Central memory CD4-positive, alpha-beta T cell (primary cell): ENCODE results near the gene CACNA2D4.

Source experiments
- DNase-seq: peaks from one replicate; pipeline ENCODE4 v3.0.0; 2022

The CACNA2D4 gene

GRCh38 chr12:1842905-1843640, 75.4 kb downstream of the CACNA2D4 start:
- DNase-seq: no peak

GRCh38 chr12:1842183-1842904, 76.1 kb downstream of the CACNA2D4 start:
- DNase-seq: no peak

GRCh38 chr12:1841586-1842182, 76.8 kb downstream of the CACNA2D4 start:
- no peak for DNase-seq

GRCh38 chr12:1840981-1841425, 77.4 kb downstream of the CACNA2D4 start:
- no peak for DNase-seq

- DNase-seq: no peak
Observed at GRCh38 chr12:1839956-1840951, 78.2 kb downstream of the CACNA2D4 start.

- no peak for DNase-seq
Observed at GRCh38 chr12:1839464-1839863, 79.0 kb downstream of the CACNA2D4 start.

- DNase-seq: no peak
Observed at GRCh38 chr12:1838994-1839365, 79.5 kb downstream of the CACNA2D4 start.

GRCh38 chr12:1838205-1838993, 80.1 kb downstream of the CACNA2D4 start:
- DNase-seq: no peak

- DNase-seq: no peak
Observed at GRCh38 chr12:1837541-1838204, 80.8 kb downstream of the CACNA2D4 start.

- DNase-seq: no peak
Observed at GRCh38 chr12:1836854-1837421, 81.5 kb downstream of the CACNA2D4 start.

- no peak for DNase-seq
Observed at GRCh38 chr12:1836241-1836803, 82.1 kb downstream of the CACNA2D4 start.

- DNase-seq: no peak
Observed at GRCh38 chr12:1835211-1836131, 83.0 kb downstream of the CACNA2D4 start.

- DNase-seq: no peak
Observed at GRCh38 chr12:1834186-1834925, 84.1 kb downstream of the CACNA2D4 start.

GRCh38 chr12:1833596-1834028, 84.8 kb downstream of the CACNA2D4 start:
- no peak for DNase-seq

- DNase-seq: no peak
Observed at GRCh38 chr12:1832801-1833595, 85.5 kb downstream of the CACNA2D4 start.

- DNase-seq: no peak
Observed at GRCh38 chr12:1830981-1831963, 87.2 kb downstream of the CACNA2D4 start.
